NCI-H1436 (cell line): ENCODE data around the gene PSME2.

Experiments used
- DNase-seq: peaks from one replicate; lab custom pipeline; 2025; lab: John Stamatoyannopoulos, UW

Gene PSME2

DNA sequence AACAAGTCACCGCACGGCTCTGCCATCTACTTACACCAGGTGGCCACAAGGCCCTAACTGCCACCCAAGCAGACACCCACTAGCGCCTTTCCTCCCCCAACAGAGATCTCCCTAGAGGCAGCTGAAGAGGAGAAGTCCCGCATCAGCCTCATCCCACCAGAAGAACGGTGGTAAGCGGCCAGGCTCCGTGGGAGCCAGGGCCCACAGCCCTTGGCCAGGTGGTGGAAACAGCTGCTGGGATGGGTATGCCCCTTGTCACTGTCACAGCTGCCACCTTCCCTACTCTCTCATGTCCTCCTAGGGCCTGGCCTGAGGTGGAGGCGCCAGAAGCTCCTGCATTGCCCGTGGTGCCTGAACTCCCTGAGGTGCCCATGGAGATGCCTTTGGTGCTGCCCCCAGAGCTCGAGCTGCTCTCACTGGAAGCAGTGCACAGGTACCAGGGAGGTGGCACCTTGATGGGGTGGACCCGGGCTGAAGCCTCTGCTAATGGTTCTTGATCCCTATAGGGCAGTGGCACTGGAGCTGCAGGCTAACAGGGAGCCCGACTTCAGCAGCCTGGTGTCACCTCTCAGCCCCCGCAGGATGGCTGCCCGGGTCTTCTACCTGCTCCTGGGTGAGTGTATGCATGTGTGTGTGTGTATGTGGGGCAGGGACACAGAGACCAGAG is 33.0 kb upstream of the PSME2 start:
- DNase-seq = no peak

- no peak for DNase-seq
Observed at GRCh38 chr14:24178399-24179178, 32.2 kb upstream of the PSME2 start.

DNA sequence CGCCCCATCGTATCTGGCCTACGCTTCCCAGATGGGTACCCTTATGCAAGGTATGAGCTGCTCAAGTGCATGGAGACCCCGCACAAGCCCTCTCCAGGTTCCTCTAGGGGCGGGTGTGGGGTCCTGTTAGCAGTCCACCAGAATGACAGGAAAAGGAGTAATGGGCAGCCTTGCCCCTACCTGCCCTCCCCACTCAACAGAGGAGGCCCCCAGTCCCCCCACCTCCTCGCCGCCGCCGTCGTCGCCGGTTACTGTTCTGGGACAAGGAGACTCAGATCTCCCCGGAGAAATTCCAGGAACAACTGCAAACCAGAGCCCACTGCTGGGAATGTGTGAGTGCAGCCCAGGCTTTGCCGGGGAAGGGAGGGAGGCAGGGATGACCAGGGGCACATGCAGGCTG is 31.5 kb upstream of the PSME2 start:
- no peak for DNase-seq

DNA sequence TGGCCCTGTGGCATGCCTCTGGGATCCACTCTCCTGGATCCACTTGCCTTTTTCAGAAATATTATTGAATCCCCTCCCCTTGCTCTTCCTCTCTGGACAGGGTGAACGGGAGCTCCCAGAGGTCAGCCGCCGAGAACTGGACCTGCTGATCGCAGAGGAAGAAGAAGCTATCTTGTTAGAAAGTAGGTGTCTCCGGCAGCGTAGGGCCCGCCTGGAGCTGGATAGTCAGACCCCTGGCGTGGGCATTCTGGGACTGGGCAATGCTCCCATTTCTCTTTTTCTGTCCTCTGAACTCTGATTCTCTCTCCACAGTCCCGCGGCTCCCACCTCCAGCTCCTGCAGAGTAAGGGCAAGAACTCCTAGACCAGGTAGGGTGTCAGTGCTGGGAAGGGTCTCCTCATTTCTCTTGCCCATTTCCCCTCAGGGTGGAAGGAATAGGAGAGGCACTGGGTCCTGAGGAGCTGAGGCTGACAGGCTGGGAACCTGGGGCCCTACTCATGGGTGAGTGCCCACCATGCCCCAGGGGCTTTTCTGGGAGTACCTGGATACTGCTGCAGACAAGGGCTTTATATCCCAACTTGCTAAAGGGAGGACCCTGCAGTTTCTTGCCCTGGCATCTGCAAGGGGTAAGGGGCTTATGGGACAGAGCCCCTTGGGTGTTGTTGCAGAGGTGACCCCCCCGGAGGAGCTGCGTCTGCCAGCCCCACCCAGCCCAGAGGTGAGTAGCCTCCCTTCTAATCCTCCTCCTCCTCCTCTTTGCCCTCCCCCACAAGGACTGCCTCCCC is 30.8 kb upstream of the PSME2 start:
- DNase-seq = no peak

- DNase-seq = no peak
Observed at GRCh38 chr14:24176599-24176998, 30.2 kb upstream of the PSME2 start.

- no peak for DNase-seq
Observed at GRCh38 chr14:24172871-24173281, 26.5 kb upstream of the PSME2 start.

GRCh38 chr14:24172261-24172860 is 26.0 kb upstream of the PSME2 start:
- DNase-seq = no peak

DNA sequence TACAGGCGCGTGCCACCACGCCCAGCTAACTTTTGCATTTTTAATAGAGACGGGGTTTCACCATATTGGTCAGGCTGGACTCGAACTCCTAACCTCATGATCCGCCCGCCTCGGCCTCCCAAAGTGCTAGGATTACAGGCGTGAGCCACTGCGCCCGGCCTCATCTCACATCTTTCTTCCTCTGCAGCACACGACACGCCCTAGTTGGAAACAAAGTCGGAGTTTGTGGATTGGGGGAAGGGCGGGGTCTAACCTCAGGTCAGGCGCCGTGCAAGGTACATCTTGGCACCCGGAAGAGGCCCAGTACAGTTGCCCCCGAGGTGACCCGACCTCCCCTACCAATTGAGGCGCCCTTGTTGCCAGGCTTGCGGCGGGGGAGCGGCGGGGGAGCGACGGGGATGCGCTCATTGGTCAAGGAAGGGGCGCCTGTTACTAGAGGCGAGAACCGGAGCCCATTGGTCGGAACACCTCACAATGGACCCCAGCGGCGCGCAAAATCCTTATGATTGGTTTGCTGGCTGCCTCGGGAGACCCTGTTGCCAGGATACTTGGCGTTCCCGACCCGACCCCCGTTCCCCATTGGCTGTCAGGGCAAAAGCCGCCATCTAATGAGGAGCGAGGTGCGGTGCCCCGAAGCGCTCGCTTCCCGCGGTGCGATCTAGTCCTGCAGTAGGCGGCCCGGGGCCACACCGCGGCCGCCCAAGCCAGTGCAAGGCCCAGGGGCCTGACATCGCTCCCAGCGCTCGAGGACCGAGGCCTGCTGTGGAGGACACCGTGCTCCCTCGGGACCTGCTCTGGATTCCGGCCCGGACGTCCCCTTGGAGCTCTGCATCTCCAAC is 25.2 kb upstream of the PSME2 start, which contains the start of gene REC8:
REC8 (plus strand) TSS at position 659 of the 839 bp plus-strand sequence. CDS start 473 bp downstream, outside the sequence.
- no peak for DNase-seq

DNA sequence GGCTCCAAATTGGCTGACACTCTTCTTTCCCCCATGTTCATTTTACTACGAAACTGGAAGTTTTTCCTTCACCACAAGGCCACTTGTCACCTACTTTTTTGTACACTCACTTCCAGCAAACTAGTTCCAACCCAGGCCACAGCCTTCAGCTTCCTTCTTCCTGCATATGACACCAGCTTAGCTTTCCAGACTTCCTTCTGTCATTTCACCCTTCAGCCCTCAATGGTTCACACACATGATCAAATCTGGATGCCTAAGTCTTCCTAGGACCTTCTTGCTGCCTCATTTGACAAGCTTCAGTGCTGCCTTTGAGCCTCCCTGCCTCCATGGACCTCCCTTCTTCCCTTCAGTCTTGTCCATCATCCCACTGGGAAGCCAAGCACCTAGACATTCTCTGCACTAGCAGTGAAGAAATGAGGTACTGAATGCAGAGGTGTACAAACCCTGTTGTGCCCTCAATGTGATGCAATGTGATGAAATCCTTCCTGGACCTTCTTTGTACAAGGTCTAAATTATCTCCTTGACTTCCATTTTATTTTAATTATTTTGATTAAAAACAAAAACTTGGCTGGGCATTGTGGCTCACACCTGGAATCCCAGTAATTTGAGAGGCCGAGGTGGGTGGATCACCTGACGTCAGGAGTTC is 21.2 kb upstream of the PSME2 start:
- DNase-seq = no peak

DNA sequence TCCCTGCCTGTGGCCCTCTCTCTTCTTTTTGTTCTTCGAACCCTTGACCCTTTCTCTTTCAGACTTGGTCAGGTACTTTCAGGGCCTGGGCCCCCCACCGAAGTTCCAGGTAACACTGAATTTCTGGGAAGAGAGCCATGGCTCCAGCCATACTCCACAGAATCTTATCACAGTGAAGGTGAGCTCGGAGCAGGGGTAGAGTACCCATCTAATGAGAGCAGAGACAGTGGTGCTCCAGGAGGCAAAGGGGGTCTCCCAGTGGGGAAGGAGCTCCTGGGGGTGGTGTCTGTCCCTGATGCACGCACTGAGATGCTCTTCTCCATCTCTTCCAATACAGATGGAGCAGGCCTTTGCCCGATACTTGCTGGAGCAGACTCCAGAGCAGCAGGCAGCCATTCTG is 19.4 kb upstream of the PSME2 start:
- DNase-seq = no peak

DNA sequence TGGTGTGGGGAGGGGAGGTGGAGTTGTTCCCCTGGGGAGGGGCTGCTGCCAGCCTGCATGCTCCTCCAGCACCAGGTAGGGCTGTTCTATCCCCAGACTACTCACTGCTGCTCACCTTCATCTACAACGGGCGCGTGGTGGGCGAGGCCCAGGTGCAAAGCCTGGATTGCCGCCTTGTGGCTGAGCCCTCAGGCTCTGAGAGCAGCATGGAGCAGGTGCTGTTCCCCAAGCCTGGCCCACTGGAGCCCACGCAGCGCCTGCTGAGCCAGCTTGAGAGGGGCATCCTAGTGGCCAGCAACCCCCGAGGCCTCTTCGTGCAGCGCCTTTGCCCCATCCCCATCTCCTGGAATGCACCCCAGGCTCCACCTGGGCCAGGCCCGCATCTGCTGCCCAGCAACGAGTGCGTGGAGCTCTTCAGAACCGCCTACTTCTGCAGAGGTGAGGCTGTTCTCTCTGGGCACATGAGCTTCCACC is 18.1 kb upstream of the PSME2 start:
- DNase-seq = no peak

DNA sequence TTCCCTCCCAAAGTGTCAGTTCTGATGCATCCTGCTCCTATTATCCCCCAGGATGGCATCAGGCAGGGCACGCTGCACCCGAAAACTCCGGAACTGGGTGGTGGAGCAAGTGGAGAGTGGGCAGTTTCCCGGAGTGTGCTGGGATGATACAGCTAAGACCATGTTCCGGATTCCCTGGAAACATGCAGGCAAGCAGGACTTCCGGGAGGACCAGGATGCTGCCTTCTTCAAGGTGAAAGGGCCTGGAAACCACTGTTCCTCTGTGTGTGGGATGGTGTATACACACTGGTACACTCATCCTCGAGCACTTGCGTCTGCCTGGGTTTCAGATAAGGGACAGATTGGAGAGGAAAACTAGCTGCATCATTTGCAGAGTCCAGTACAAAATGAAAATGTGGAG is 15.7 kb upstream of the PSME2 start:
- no peak for DNase-seq

GRCh38 chr14:24160850-24161804 is 14.7 kb upstream of the PSME2 start, which contains the start of gene IRF9:
IRF9 (plus strand) TSS chr14:24161265; CDS start chr14:24162145, 880 bp downstream.
- peak; percentile 92 for DNase-seq

GRCh38 chr14:24160499-24160849 is 14.1 kb upstream of the PSME2 start:
- no peak for DNase-seq

DNA sequence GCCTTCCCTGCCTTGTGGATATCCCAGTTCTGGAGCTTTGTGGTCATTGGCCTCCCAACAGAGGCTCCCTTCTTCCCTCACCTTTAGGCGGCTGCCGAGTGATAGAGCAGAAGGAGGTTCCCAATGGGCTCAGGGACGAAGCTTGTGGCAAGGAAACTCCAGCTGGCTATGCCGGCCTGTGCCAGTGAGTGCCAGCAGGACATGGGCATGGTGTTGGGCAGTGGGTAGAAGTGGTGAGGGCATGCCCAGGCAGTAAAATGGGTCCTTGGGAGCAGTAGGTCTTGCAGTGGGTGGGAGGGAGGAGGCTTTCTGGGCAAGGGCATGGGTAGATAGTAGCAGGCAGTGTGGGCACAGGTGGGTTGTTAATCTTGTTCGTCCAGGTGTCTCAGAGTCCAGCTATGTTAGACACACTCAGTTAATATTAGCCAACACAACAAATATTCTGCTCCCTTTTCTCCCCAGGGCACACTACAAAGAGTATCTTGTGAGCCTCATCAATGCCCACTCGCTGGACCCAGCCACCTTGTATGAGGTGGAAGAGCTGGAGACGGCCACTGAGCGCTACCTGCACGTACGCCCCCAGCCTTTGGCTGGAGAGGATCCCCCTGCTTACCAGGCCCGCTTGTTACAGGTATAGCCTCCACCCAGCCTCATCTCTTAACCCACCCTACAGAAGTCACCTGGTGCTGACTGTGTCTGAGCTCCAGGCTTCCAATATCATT is 13.5 kb upstream of the PSME2 start:
- DNase-seq = no peak

GRCh38 chr14:24157331-24157730 is 10.9 kb upstream of the PSME2 start:
- no peak for DNase-seq

DNA sequence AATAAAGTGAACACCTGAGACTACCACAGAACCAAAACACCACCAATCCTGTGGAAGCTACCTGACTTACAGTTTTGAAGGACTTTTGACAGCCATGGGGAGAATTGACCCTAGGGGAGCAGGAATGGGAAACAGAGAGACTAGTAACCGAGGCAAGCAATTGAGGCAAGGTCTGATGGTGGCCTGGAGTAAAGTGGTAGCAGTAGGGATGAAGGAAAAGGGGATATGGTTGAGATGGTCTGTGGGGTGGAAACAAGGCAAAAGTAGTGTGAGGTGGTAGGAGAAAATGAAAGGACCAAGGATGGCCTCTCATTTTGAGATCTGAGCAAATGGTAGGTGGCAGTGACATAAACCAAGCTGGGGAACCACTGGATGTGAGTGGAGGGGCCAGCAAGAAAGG is 10.4 kb upstream of the PSME2 start:
- DNase-seq = no peak

DNA sequence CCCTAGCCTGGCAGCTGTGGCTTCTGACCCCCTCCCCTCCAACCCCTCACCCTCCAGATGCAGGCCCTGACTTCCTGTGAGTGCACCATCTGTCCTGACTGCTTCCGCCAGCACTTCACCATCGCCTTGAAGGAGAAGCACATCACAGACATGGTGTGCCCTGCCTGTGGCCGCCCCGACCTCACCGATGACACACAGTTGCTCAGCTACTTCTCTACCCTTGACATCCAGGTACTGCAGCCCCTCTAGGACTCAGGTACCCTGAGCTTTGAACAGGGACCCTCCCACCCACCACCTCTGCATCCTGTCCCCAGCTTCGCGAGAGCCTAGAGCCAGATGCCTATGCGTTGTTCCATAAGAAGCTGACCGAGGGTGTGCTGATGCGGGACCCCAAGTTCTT is 8.7 kb upstream of the PSME2 start:
- no peak for DNase-seq
